Kidney (tissue), 14 donors: ENCODE results near the gene IGFBP6. TPM values are rescaled to one million over a fixed set of nuclear protein-coding genes. Genes with fewer than 3 reads are reported as not detected.
A peak's percentile ranks its signal among the peaks of the same experiment; 100 is the strongest.

Experiments used
- DNase-seq, 5 donors: peaks; one replicate each; pipeline ENCODE4 v3.0.0-alpha.2; 2013 to 2020
- FAIRE-seq: peaks from 2 replicates; lab custom pipeline; 2012; peaks lifted over from hg19 to GRCh38; lab: Jason Lieb, UNC
- H3K27ac ChIP-seq, 2 donors: one replicate each; pipeline ENCODE4 v1.7.0; 2013; ENCODE audit warnings: low read depth in 2 of 2, low read length in 2 of 2, inconsistent platforms in 1 of 2
- H3K27me3 ChIP-seq: one replicate; pipeline ENCODE4 v1.7.1; 2013; ENCODE audit warnings: low read length, inconsistent platforms; ENCODE audit not compliant: control insufficient read depth, insufficient read depth
- H3K36me3 ChIP-seq, 3 donors: one replicate each; pipeline versions ENCODE4 v1.7.0 to v1.7.1; 2013; ENCODE audit warnings: low read length in 3 of 3, control low read depth in 1 of 3, inconsistent platforms in 1 of 3; ENCODE audit not compliant: insufficient read depth in 3 of 3, control insufficient read depth in 2 of 3
- H3K4me1 ChIP-seq, 3 donors: one replicate each; pipeline versions ENCODE4 v1.7.0 to v1.7.1; 2013; ENCODE audit warnings: low read length in 3 of 3, inconsistent platforms in 1 of 3, low read depth in 1 of 3; ENCODE audit not compliant: control insufficient read depth in 2 of 3, insufficient read depth in 2 of 3
- H3K4me3 ChIP-seq, 3 donors: one replicate each; pipeline versions ENCODE4 v1.7.0 to v1.8.1; 2013; ENCODE audit warnings: low read length in 3 of 3, control low read depth in 1 of 3, inconsistent platforms in 1 of 3
- H3K9ac ChIP-seq, 3 donors: one replicate each; pipeline versions ENCODE4 v1.7.0 to v1.7.1; 2013; ENCODE audit warnings: low read length in 3 of 3, control low read depth in 1 of 3, inconsistent platforms in 1 of 3
- H3K9me3 ChIP-seq, 3 donors: one replicate each; pipeline versions ENCODE4 v1.7.0 to v1.7.1; 2013; ENCODE audit warnings: low read length in 3 of 3, control low read depth in 1 of 3, inconsistent platforms in 1 of 3; ENCODE audit not compliant: control insufficient read depth in 2 of 3, insufficient read depth in 1 of 3
- intact Hi-C: fragments of 100-400 bp; cut with DNase I; formaldehyde crosslinking; loops from one replicate; pipeline ENCODE4 v1.11.1; 2022
- polyA plus RNA-seq: library from polyadenylated mRNA; stranded (reverse); fragments of 350-450 nt; fragmentation: Illumina TruSeq; extraction: RNeasy Lipid Tissue Mini Kit (QIAGEN cat#74804); gene quantifications from one replicate; pipeline ENCODE4 v1.2.3, GENCODE V29; 2014; ENCODE audit warnings: low read depth, low replicate concordance; ENCODE audit not compliant: insufficient read depth
- total RNA-seq: library from RNA; stranded (reverse); fragmentation: NEBNext Ultra II Directional; extraction: Animal tissue kit (Norgen Biotek cat#: 25700); gene quantifications from one replicate; pipeline ENCODE4 v1.2.1, GENCODE V29; 2021
- TF ChIP-seq, protein P1 (sequence below): IDR thresholded peaks from 3 replicates; pipeline ENCODE4 v1.5.1; 2012; ENCODE audit warnings: mild to moderate bottlenecking, moderate library complexity, borderline replicate concordance; ENCODE audit not compliant: insufficient read depth; ENCODE audit errors: extremely low read depth
- donor health status: control.
- donor health status: control.
- donor health status: control.
- donor health status: control.
- donor health status: control.
- donor health status: DM: yes; HTN: yes; CAD: no.
- donor health status: Normal renal cell carcinoma (clear cell type).

Gene IGFBP6
- total and polyA plus RNA-seq, 2 donors from 2014 or later: 57.3 to 203 TPM

DNA sequence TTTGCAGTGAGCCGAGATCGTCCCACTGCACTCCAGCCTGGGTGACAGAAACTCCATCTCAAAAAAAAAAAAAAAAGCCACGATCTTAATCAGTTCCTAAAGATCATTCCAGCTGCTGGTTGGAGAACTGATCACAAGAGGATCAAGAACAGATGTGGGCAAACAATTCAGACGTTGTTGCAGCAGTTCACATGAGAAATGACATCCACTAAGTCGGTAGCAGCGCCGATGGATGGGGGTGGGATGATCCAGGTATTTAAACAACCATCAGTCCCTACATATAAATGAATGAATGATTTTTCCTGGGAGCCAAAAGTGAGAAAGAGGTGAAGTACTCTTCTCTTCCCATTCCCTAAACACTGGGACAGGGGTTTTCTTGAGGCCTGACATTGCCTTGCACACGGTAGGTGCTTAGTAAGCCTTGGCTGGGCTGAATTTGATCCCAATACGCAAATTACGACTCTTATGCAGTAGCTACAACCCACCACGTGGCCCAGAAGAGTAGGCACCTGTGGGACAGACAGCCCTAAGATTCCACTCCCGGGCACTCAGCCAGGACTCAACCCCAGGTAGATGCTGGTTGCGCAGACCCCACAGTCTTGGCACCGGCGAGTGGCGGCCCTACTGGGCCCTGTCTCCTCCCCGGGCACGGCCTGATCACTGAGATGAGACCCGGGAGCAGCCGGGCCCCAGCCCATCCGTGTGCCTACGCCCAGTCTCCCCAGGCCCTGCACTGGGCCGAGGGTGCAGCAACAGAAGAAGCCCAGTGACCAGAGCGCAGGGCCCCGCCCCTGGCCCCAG lies 18.8 kb upstream of the IGFBP6 start:
- TF ChIP-seq, protein P1, sequence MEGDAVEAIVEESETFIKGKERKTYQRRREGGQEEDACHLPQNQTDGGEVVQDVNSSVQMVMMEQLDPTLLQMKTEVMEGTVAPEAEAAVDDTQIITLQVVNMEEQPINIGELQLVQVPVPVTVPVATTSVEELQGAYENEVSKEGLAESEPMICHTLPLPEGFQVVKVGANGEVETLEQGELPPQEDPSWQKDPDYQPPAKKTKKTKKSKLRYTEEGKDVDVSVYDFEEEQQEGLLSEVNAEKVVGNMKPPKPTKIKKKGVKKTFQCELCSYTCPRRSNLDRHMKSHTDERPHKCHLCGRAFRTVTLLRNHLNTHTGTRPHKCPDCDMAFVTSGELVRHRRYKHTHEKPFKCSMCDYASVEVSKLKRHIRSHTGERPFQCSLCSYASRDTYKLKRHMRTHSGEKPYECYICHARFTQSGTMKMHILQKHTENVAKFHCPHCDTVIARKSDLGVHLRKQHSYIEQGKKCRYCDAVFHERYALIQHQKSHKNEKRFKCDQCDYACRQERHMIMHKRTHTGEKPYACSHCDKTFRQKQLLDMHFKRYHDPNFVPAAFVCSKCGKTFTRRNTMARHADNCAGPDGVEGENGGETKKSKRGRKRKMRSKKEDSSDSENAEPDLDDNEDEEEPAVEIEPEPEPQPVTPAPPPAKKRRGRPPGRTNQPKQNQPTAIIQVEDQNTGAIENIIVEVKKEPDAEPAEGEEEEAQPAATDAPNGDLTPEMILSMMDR: no peak
- Histone ChIP-seq H3K9ac (peak overlapping the region; percentile 9 to 81 (median 63)), H3K4me3 (peak overlapping the region; percentile 40 to 92 (median 85)), H3K36me3 (peaks cover 0 to 22% (median 18%) of the 10 kb centered on the region in 3 donors), H3K27me3 (no peaks in the 10 kb centered on the region), H3K4me1 (peaks cover 2 to 8% (median 4%) of the 10 kb centered on the region in 3 donors), H3K9me3 (no peaks in the 10 kb centered on the region), H3K27ac (peak overlapping the region; percentile 50 to 92)
- FAIRE-seq: no peak
- DNase-seq: peak in 4 of 5 donors; percentile 33 to 58 (median 51)
- intact Hi-C loops: no loop called here

- peak within 1 kb of the TSS; percentile 92 for H3K27ac ChIP-seq
- TF ChIP-seq, protein P1: no peak
- intact Hi-C loops: no loop called here
- H3K9ac ChIP-seq: peak within 1 kb of the TSS; percentile 16 to 95 (median 92)
- DNase-seq (peak; percentile 98 to 99 (median 99)), FAIRE-seq (peak; percentile 23)
- H3K9me3 ChIP-seq: no peaks in the 10 kb centered on the region
- H3K36me3 ChIP-seq: peaks cover 0 to 22% (median 14%) of the 10 kb centered on the region in 3 donors
- H3K27me3 ChIP-seq: no peaks in the 10 kb centered on the region
- H3K4me1 ChIP-seq: peaks cover 2 to 6% (median 4%) of the 10 kb centered on the region in 3 donors
- H3K4me3 ChIP-seq: peak within 1 kb of the TSS; percentile 44 to 92 (median 85)
These were observed 18.0 kb upstream of the IGFBP6 start, which contains the start of gene SPRYD3 for GRCh38 chr12:53079226-53080117. Gene SPRYD3 (minus strand): TSS chr12:53079390. CDS start chr12:53079333, 57 bp downstream.

- H3K9ac ChIP-seq: no peak overlapping the region
- no peaks in the 10 kb centered on the region for H3K27me3 ChIP-seq
- H3K4me1 ChIP-seq: peaks cover 2 to 6% (median 4%) of the 10 kb centered on the region in 3 donors
- no peaks in the 10 kb centered on the region for H3K9me3 ChIP-seq
- TF ChIP-seq, protein P1: no peak
- DNase-seq (no peak), FAIRE-seq (no peak)
- H3K36me3 ChIP-seq: no peaks in the 10 kb centered on the region
- no peak overlapping the region for H3K27ac ChIP-seq
- intact Hi-C loops: no loop called here
- H3K4me3 ChIP-seq: no peak overlapping the region
These were observed 14.8 kb upstream of the IGFBP6 start for GRCh38 chr12:53082637-53083175.
